ENCODE results near the gene JMJD8. TPM values are rescaled to one million over a fixed set of nuclear protein-coding genes. Genes with fewer than 3 reads are reported as not detected.

JMJD8 gene
- total and polyA plus RNA-seq, 2 experiments from 2014 or later, result 87.9 to 96.3 TPM

DNA sequence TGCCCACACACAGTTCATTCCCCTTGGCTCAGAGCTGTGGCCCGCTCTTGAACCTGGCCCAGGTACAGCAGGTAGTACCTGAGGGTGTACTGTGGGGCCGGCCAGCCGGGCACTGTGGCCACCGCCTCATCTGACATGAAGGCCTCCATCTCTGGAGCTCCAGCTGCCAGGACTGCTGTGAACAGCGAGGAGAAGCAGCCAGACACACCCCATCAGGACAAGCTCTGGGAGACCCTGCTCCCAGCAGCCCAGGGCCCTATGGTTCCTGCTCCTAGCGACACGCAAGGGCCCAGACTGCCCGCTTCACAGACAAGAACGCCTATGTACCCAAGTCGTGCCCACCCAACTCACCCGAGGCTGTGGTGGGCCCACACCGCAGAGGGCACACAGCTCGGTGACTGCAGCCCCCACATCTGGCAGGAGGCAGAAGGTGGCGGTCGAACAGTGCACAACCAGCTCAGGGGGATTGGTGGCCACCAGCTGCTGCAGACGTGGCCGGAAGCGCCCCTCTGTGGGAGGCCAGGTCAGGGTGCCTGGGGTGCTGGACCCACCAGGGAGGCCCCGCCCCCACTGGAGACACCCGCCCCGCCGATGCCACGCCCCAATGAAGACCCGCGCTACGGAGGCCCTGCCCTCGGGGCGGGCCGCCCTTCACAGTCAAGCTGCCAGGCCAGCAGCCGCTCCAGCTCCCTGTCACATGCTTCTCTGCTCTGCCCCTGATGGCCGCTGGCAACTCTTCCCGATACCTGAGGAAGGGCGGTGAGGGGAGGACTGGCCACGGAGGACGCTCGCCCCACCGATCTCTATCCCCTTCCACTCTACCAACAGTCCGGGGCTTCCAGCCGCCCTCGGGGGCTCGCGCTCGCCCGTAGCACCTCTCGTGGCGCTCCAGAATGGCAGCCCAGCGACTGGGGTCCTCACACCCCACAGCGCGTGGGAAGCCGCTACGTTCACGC lies 5.0 kb downstream of the JMJD8 start:
- Histone ChIP-seq H3K27ac (no peak overlapping the region), H3K4me3 (peak overlapping the region; percentile 74)

GRCh38 chr16:678209-678857 lies 5.8 kb downstream of the JMJD8 start:
- Histone ChIP-seq H3K4me2 (ENCODE audit: unreplicated experiment) (no peak overlapping the region), H3K9ac (no peak overlapping the region), H3K79me2 (ENCODE audit: insufficient read depth) (peaks cover 27% of the 10 kb centered on the region), H3K4me3 (no peak overlapping the region), H3F3A (ENCODE audit: insufficient read depth) (peaks cover 15% of the 10 kb centered on the region; the same call in 1 of the 2 replicates), H4K20me1 (ENCODE audit: insufficient read depth) (no peaks in the 10 kb centered on the region), H3K9me3 (ENCODE audit: low read depth) (no peaks in the 10 kb centered on the region), H3K9me2 (ENCODE audit: insufficient read depth) (no peaks in the 10 kb centered on the region), H3K36me3 (ENCODE audit: low read depth) (peaks cover 11% of the 10 kb centered on the region; the same call in 1 of the 2 replicates), H3K4me1 (ENCODE audit: insufficient read depth) (peaks cover 14% of the 10 kb centered on the region), H2AFZ (no peak overlapping the region), H3K27ac (no peak overlapping the region), H3K27me3 (replicated peaks; ENCODE audit: insufficient read depth) (no peaks in the 10 kb centered on the region)
- in situ Hi-C loops (cut with MboI), result no loop called here
- WGBS, 2 experiments (ENCODE audit: low coverage in 1 of 2, low lambda C conversion rate in 2 of 2, missing lambda C conversion rate in 2 of 2), result 63 to 65% methylated on average over 19 to 21 of the region's 21 CpGs
- no peak for TF ChIP-seq EZH2 (IDR thresholded peaks at IDR 0.05; ENCODE audit: insufficient read depth, poor library complexity, severe bottlenecking)
- no peak for TF ChIP-seq EZH2phosphoT487 (IDR thresholded peaks at IDR 0.05; ENCODE audit: insufficient read depth, low read depth)
- DNase-seq, result no peak

More for the DNA sequence above, 5.0 kb downstream of the JMJD8 start:
- peaks cover 15% of the 10 kb centered on the region; the same call in 1 of the 2 replicates for H3F3A ChIP-seq (ENCODE audit: insufficient read depth)
- peak; percentile 64 for DNase-seq
- no peaks in the 10 kb centered on the region for H3K27me3 ChIP-seq (replicated peaks; ENCODE audit: insufficient read depth)
- peak overlapping the region; percentile 70 for H3K4me2 ChIP-seq (ENCODE audit: unreplicated experiment)
- peaks cover 11% of the 10 kb centered on the region; the same call in 1 of the 2 replicates for H3K36me3 ChIP-seq (ENCODE audit: low read depth)
- WGBS, 2 experiments (ENCODE audit: low coverage in 1 of 2, low lambda C conversion rate in 2 of 2, missing lambda C conversion rate in 2 of 2), result 17 to 23% methylated on average over 40 to 45 of the region's 52 CpGs
- H4K20me1 ChIP-seq (ENCODE audit: insufficient read depth), result no peaks in the 10 kb centered on the region
- peaks cover 32% of the 10 kb centered on the region for H3K79me2 ChIP-seq (ENCODE audit: insufficient read depth)
- in situ Hi-C loops (cut with MboI), result no loop called here
- H3K9ac ChIP-seq, result peak overlapping the region; percentile 62
- H3K4me1 ChIP-seq (ENCODE audit: insufficient read depth), result peaks cover 15% of the 10 kb centered on the region
- no peaks in the 10 kb centered on the region for H3K9me2 ChIP-seq (ENCODE audit: insufficient read depth)
- no peaks in the 10 kb centered on the region for H3K9me3 ChIP-seq (ENCODE audit: low read depth)
- peak overlapping the region; percentile 84 for H2AFZ ChIP-seq
- TF ChIP-seq EZH2 (IDR thresholded peaks at IDR 0.05; ENCODE audit: insufficient read depth, poor library complexity, severe bottlenecking) (no peak), EZH2phosphoT487 (IDR thresholded peaks at IDR 0.05; ENCODE audit: insufficient read depth, low read depth) (no peak)

DNA sequence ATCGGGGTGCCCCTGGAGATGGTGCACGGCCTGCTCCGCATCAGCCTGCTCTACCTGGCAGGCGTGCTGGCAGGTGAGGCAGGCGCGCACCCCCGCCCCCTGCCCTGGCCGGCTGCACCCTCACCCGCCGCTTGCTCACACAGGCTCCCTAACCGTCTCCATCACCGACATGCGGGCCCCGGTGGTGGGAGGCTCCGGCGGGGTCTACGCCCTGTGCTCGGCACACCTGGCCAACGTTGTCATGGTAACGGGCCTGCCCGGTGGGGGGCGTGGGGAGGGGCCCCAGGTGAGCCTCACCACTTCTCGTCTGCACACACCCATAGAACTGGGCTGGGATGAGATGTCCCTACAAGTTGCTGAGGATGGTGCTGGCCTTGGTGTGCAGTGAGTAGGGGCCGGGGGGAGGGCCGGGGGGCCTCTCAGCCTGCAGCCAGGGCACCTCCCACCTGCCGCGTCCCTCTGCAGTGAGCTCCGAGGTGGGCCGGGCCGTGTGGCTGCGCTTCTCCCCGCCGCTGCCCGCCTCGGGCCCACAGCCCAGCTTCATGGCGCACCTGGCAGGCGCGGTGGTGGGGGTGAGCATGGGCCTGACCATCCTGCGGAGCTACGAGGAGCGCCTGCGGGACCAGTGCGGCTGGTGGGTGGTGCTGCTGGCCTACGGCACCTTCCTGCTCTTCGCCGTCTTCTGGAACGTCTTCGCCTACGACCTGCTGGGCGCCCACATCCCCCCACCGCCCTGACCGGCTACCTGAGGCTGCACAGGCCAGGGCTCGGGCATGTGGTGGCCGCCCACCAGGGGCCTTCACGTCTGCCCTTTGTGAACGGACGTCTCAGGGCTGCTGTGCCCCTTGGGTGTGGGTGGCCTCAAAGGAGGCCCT lies 6.6 kb downstream of the JMJD8 start:
- 53 to 64% methylated on average over 43 to 45 of the region's 57 CpGs for WGBS, 2 experiments (ENCODE audit: low coverage in 1 of 2, low lambda C conversion rate in 2 of 2, missing lambda C conversion rate in 2 of 2)
- peaks cover 10% of the 10 kb centered on the region; the same call in 1 of the 2 replicates for H3K36me3 ChIP-seq (ENCODE audit: low read depth)
- in situ Hi-C loops (cut with MboI), result no loop called here

More for the DNA sequence above, 6.6 kb downstream of the JMJD8 start:
- Histone ChIP-seq H3K4me2 (ENCODE audit: unreplicated experiment) (no peak overlapping the region), H3K27me3 (replicated peaks; ENCODE audit: insufficient read depth) (no peaks in the 10 kb centered on the region), H3F3A (ENCODE audit: insufficient read depth) (peaks cover 13% of the 10 kb centered on the region; the same call in 1 of the 2 replicates), H3K79me2 (ENCODE audit: insufficient read depth) (peaks cover 19% of the 10 kb centered on the region), H3K4me1 (ENCODE audit: insufficient read depth) (peaks cover 10% of the 10 kb centered on the region), H2AFZ (no peak overlapping the region), H3K27ac (no peak overlapping the region), H4K20me1 (ENCODE audit: insufficient read depth) (no peaks in the 10 kb centered on the region), H3K9ac (no peak overlapping the region), H3K9me2 (ENCODE audit: insufficient read depth) (no peaks in the 10 kb centered on the region), H3K4me3 (no peak overlapping the region), H3K9me3 (ENCODE audit: low read depth) (no peaks in the 10 kb centered on the region)
- no peak for TF ChIP-seq EZH2 (IDR thresholded peaks at IDR 0.05; ENCODE audit: insufficient read depth, poor library complexity, severe bottlenecking)
- no peak for TF ChIP-seq EZH2phosphoT487 (IDR thresholded peaks at IDR 0.05; ENCODE audit: insufficient read depth, low read depth)
- DNase-seq, result no peak

Data from GM23248 (cell line).